Neural progenitor cell (in vitro differentiated cells): ENCODE measurements around the gene CENPN.

ENCODE experiments used
- EZH2phosphoT487 ChIP-seq: fragments of 200-600 bp; sonication (generic); IDR thresholded peaks from 2 replicates; pipeline ENCODE4 v1.6.1; 2017; ENCODE audit warnings: antibody characterized with exemption
- TF ChIP-seq, protein P1 (sequence below): fragments of 200-600 bp; sonication (generic); IDR thresholded peaks from 2 replicates; pipeline ENCODE4 v1.5.1; 2017; ENCODE audit warnings: antibody characterized with exemption, mild to moderate bottlenecking

DNA sequence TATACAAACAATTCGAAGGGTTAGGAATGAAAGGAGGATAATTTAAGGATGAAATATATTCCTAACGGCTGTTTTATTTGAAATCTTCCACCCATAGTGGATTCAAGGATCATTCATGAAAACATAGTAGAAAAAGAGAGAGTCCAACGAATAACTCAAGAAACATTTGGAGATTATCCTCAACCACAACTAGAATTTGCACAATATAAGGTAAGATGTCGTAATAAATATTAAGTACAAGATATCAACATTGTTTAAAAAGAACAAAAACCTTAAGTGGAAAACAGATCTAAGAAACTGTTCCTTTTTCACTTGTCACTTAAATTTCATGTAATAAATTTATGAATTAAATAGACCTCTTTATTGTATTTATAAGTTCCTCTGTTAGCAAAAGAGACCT is 19.4 kb downstream of the CENPN start:
- TF ChIP-seq EZH2phosphoT487 = no peak
- TF ChIP-seq, protein P1, sequence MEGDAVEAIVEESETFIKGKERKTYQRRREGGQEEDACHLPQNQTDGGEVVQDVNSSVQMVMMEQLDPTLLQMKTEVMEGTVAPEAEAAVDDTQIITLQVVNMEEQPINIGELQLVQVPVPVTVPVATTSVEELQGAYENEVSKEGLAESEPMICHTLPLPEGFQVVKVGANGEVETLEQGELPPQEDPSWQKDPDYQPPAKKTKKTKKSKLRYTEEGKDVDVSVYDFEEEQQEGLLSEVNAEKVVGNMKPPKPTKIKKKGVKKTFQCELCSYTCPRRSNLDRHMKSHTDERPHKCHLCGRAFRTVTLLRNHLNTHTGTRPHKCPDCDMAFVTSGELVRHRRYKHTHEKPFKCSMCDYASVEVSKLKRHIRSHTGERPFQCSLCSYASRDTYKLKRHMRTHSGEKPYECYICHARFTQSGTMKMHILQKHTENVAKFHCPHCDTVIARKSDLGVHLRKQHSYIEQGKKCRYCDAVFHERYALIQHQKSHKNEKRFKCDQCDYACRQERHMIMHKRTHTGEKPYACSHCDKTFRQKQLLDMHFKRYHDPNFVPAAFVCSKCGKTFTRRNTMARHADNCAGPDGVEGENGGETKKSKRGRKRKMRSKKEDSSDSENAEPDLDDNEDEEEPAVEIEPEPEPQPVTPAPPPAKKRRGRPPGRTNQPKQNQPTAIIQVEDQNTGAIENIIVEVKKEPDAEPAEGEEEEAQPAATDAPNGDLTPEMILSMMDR = no peak
